Colonic mucosa (tissue), 4 donors: ENCODE results near the gene PRR5L. TPM values are rescaled to one million over a fixed set of nuclear protein-coding genes. Genes with fewer than 3 reads are reported as not detected.

ENCODE experiments used
- DNase-seq: peaks from one replicate; pipeline ENCODE4 v3.0.0-alpha.2; 2020
- H3K27ac ChIP-seq: fragments of 200-600 bp; one replicate; pipeline ENCODE4 v1.8.0; 2021
- H3K27me3 ChIP-seq: fragments of 200-600 bp; one replicate; pipeline ENCODE4 v1.8.0; 2021
- H3K36me3 ChIP-seq: fragments of 200-600 bp; one replicate; pipeline ENCODE4 v1.8.0; 2021
- H3K4me1 ChIP-seq: fragments of 200-600 bp; one replicate; pipeline ENCODE4 v1.8.0; 2021; ENCODE audit warnings: mild to moderate bottlenecking
- H3K4me3 ChIP-seq: fragments of 200-600 bp; one replicate; pipeline ENCODE4 v1.8.0; 2021
- H3K9ac ChIP-seq, 2 donors: one replicate each; pipeline ENCODE4 v1.7.0; 2013; ENCODE audit warnings: control low read depth in 2 of 2, low read depth in 2 of 2, low read length in 2 of 2
- H3K9me3 ChIP-seq: fragments of 200-600 bp; one replicate; pipeline ENCODE4 v1.8.0; 2021
- intact Hi-C: fragments of 100-400 bp; cut with DNase I; formaldehyde crosslinking; loops from one replicate; pipeline ENCODE4 v1.14.1; 2022
- total RNA-seq, 2 donors: library from RNA; stranded (reverse); fragmentation: NEBNext Ultra II Directional in 1 of 2; extraction: Animal tissue kit (Norgen Biotek cat#: 25700) in 1 of 2; gene quantifications; one replicate each; pipeline ENCODE4 v1.2.1, GENCODE V29; 2021
- TF ChIP-seq, protein P1 (sequence below): fragments of 200-600 bp; IDR thresholded peaks from one replicate; pipeline ENCODE4 v1.8.0; 2022; ENCODE audit warnings: antibody characterized with exemption, mild to moderate bottlenecking
- donor health status: healthy.
- donor health status: DM: no; HTN: no; CAD: no.
- donor health status: DM: no; HTN: no; CAD: no.

Gene PRR5L
- total RNA-seq, 2 donors from 2014 or later = 80.9 to 169 TPM

DNA sequence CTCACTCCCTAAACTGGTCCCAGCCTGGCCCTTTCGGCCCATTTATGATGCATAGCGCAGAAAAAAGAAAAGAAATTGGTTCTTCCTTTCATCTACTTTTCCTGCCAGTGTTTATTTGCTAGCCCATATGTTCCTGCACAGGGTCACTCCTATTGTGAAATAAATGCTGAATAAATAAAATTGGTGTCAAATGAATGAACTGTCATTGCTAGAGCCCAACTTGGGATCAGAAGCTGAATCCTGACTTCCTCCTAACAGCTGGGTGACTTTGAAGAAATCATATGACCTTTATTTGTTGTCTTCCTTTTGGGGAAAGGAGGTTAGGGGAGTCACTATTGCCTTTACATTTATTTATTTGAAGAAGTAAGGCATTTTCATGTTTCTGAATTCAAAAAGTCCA is 92.0 kb downstream of the PRR5L start:
- Histone ChIP-seq H3K4me1 (no peaks in the 10 kb centered on the region), H3K36me3 (no peaks in the 10 kb centered on the region), H3K27me3 (no peaks in the 10 kb centered on the region), H3K4me3 (no peak overlapping the region), H3K27ac (no peak overlapping the region), H3K9ac (no peak overlapping the region), H3K9me3 (no peaks in the 10 kb centered on the region)
- intact Hi-C loops = no loop called here
- DNase-seq = no peak
- TF ChIP-seq, protein P1, sequence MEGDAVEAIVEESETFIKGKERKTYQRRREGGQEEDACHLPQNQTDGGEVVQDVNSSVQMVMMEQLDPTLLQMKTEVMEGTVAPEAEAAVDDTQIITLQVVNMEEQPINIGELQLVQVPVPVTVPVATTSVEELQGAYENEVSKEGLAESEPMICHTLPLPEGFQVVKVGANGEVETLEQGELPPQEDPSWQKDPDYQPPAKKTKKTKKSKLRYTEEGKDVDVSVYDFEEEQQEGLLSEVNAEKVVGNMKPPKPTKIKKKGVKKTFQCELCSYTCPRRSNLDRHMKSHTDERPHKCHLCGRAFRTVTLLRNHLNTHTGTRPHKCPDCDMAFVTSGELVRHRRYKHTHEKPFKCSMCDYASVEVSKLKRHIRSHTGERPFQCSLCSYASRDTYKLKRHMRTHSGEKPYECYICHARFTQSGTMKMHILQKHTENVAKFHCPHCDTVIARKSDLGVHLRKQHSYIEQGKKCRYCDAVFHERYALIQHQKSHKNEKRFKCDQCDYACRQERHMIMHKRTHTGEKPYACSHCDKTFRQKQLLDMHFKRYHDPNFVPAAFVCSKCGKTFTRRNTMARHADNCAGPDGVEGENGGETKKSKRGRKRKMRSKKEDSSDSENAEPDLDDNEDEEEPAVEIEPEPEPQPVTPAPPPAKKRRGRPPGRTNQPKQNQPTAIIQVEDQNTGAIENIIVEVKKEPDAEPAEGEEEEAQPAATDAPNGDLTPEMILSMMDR = no peak

DNA sequence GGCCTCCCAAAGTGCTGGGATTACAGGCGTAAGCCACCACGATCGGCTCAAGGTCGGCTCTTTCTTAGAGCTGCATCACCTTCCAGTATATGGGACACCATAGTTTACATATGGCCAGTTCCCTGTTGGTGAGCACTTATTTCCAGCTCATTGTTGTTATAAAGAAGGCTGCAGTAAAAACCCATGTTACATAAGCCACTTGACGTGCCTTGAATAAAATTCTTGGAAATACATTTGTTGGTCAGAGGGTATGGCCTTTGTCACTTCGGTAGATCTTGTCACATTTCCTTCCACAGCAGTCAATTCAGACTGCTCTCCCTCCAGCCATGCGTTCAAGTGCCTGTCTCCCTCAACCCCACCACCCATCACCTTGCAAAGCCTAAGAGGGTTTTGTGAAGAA is 92.9 kb downstream of the PRR5L start:
- H3K36me3 ChIP-seq = peaks cover 1% of the 10 kb centered on the region
- DNase-seq = no peak
- H3K9me3 ChIP-seq = no peaks in the 10 kb centered on the region
- H3K9ac ChIP-seq = no peak overlapping the region
- no peaks in the 10 kb centered on the region for H3K27me3 ChIP-seq
- no peak overlapping the region for H3K4me3 ChIP-seq
- intact Hi-C loops = no loop called here
- H3K4me1 ChIP-seq = no peaks in the 10 kb centered on the region
- TF ChIP-seq, protein P1 = no peak
- no peak overlapping the region for H3K27ac ChIP-seq

DNA sequence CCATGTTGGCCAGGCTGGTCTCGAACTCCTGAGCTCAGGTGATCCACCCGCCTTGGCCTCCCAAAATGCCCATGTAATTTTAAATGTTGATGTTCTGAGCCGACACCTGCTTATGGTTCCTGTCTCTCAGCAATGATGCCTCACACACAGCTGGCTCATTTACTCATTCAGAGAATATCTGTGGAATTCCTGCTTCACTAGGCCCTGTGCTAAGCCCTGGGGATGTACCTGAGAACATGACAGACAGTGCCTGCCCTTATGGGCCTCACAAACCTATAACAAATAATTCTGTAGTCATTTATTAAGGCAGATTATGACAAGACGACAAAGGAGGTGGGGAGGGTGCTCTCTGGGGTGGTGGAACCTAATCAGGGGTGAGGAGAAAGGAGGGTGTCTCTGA is 93.7 kb downstream of the PRR5L start:
- Histone ChIP-seq H3K27me3 (no peaks in the 10 kb centered on the region), H3K36me3 (peaks cover 7% of the 10 kb centered on the region), H3K9me3 (no peaks in the 10 kb centered on the region), H3K9ac (no peak overlapping the region), H3K27ac (no peak overlapping the region), H3K4me3 (no peak overlapping the region), H3K4me1 (no peaks in the 10 kb centered on the region)
- TF ChIP-seq, protein P1 = no peak
- intact Hi-C loops = loop anchor here (10.0 kb wide), 1 partner anchor 55 kb away; no protein-coding TSS in a partner anchor
- no peak for DNase-seq

DNA sequence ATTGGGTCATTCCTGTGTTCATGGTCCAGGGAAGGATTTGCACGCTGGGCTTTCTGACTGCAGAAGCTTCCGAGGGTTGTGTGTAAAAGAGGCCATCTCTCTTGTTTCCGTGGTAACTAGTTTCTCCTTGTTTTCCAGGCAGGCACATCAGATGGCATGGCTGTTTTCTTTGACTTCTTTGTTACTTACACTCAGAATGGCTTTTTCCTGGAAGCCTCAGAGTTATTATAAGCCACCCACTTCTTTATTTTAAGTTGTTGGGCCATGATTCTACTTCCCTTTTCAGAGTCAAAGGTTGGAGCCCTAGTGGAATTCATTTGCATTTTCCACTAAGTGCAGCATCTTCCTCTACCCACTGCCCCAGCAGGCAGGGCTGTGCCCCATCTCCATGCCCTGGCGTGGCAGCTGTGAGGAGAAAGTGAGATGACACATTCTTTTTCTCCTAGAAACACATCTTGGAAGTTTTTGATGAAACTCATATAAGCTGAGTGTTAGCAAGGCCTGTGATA is 94.9 kb downstream of the PRR5L start:
- intact Hi-C loops = loop anchor here (10.0 kb wide), 1 partner anchor 54 kb away; no protein-coding TSS in a partner anchor
- Histone ChIP-seq H3K27ac (no peak overlapping the region), H3K4me1 (no peaks in the 10 kb centered on the region), H3K36me3 (peaks cover 7% of the 10 kb centered on the region), H3K9me3 (no peaks in the 10 kb centered on the region), H3K4me3 (no peak overlapping the region), H3K27me3 (no peaks in the 10 kb centered on the region), H3K9ac (no peak overlapping the region)
- DNase-seq = no peak
- TF ChIP-seq, protein P1 = no peak

DNA sequence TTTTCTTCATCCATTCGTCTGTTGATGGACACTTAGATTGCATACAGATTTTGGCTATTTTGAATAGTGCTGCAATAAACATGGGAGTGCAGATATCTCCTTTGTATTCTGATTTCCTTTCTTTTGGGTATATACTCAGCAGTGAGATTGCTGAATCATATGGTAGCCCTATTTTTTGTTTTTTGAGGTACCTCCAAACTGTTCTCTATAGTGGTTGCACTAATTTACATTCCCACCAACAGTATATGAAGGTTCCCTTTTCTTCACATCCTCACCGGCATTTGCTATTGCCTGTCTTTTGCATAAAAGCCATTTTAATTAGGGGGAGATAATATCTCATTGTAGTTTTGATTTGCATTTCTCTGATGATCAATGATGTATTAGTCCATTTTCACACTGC is 96.1 kb downstream of the PRR5L start:
- H3K4me3 ChIP-seq = no peak overlapping the region
- H3K9ac ChIP-seq = no peak overlapping the region
- H3K27me3 ChIP-seq = no peaks in the 10 kb centered on the region
- TF ChIP-seq, protein P1 = no peak
- intact Hi-C loops = loop anchor here (10.0 kb wide), 1 partner anchor 53 kb away; no protein-coding TSS in a partner anchor
- no peaks in the 10 kb centered on the region for H3K4me1 ChIP-seq
- no peaks in the 10 kb centered on the region for H3K9me3 ChIP-seq
- DNase-seq = no peak
- no peak overlapping the region for H3K27ac ChIP-seq
- H3K36me3 ChIP-seq = peaks cover 7% of the 10 kb centered on the region
